K562 (cell line): Measurements from ENCODE around the gene PNPLA7. TPM values are rescaled to one million over a fixed set of nuclear protein-coding genes. Genes with fewer than 3 reads are reported as not detected.
A peak's percentile ranks its signal among the peaks of the same experiment; 100 is the strongest.

Source experiments
- ATAC-seq: fragments of 200-7000 bp; cut with Tn5 transposase; 3 replicates; pipeline ENCODE4 v1.9.1; 2020; ENCODE audit warnings: moderate library complexity
- BruUV-seq: library from RNA; stranded (reverse); fragments of 400-500 nt; replicated peaks from 2 replicates; lab custom pipeline; 2021; lab: Mats Ljungman, UMichigan
- CTCF ChIA-PET: fragments of 300-600 bp; formaldehyde crosslinking; extraction: SDS; loops from one replicate; lab custom pipeline; 2021; ENCODE audit warnings: low intra/inter-chr PET ratio; lab: Yijun Ruan, JAX
- POLR2A ChIA-PET: fragments of 300-600, 350-650 bp; sonication (Branson Sonifier 250); formaldehyde crosslinking; extraction: SDS; loops from one replicate; lab custom pipeline; 2021; ENCODE audit warnings: antibody characterized with exemption, inconsistent platforms; lab: Yijun Ruan, JAX
- DNase-seq, 4 experiments: peaks; one replicate each; pipeline versions ENCODE4 v3.0.0 to v3.0.0-alpha.2; 2011 to 2018; ENCODE audit warnings: low spot score in 3 of 4, mixed read lengths in 3 of 4; ENCODE audit errors: extremely low read depth in 1 of 4
- FAIRE-seq: peaks from 2 replicates; lab custom pipeline; 2011; peaks lifted over from hg19 to GRCh38; lab: Jason Lieb, UNC
- H2AFZ ChIP-seq: 2 replicates; pipeline ENCODE4 v1.6.0; 2011; ENCODE audit warnings: low read depth, low read length, control low read depth, inconsistent platforms
- H3K27ac ChIP-seq: fragments of 200-600 bp; 3 replicates; pipeline ENCODE4 v1.8.0; 2011; ENCODE audit warnings: low read depth, mild to moderate bottlenecking, control low read depth, inconsistent platforms, low read length, moderate library complexity, mixed read lengths; ENCODE audit errors: extremely low read depth
- H3K27me3 ChIP-seq, 2 experiments: fragments of 300-600 bp in 1 of 2; 2 replicates in 1 of 2; 3 replicates in 1 of 2; pipeline versions ENCODE4 v1.6.0 to v1.8.0; 2011; ENCODE audit warnings: inconsistent platforms in 2 of 2, low read length in 2 of 2, mild to moderate bottlenecking in 1 of 2, mixed read lengths in 1 of 2, moderate library complexity in 1 of 2; ENCODE audit not compliant: control insufficient read depth in 2 of 2, insufficient read depth in 2 of 2
- H3K36me3 ChIP-seq: fragments of 300-600 bp; 3 replicates; pipeline ENCODE4 v1.8.0; 2011; ENCODE audit warnings: mild to moderate bottlenecking, low read length, inconsistent platforms; ENCODE audit not compliant: control insufficient read depth, insufficient read depth
- H3K4me1 ChIP-seq, 2 experiments: fragments of 200-600 bp in 1 of 2; replicated peaks in 1 of 2; 2 replicates in 1 of 2; 3 replicates in 1 of 2; pipeline versions ENCODE4 v1.5.1 to v1.8.0; 2011; ENCODE audit warnings: inconsistent platforms in 2 of 2, low read length in 2 of 2, mild to moderate bottlenecking in 1 of 2, mixed read lengths in 1 of 2, moderate library complexity in 1 of 2; ENCODE audit not compliant: control insufficient read depth in 2 of 2, insufficient read depth in 2 of 2
- H3K4me2 ChIP-seq: 2 replicates; pipeline ENCODE4 v1.6.1; 2011; ENCODE audit warnings: low read length, control low read depth, inconsistent platforms, mixed read lengths; ENCODE audit not compliant: insufficient read depth
- H3K4me3 ChIP-seq: fragments of 200-600 bp; sonication (generic), shearing (Covaris generic); 2 replicates; pipeline ENCODE4 v1.5.1; 2016; ENCODE audit warnings: control low read depth, inconsistent platforms
- H3K79me2 ChIP-seq: fragments of 200-600 bp; 3 replicates; pipeline ENCODE4 v1.8.0; 2011; ENCODE audit warnings: low read length, inconsistent platforms; ENCODE audit not compliant: control insufficient read depth, insufficient read depth
- H3K9ac ChIP-seq, 2 experiments: 2 replicates each; pipeline versions ENCODE4 v1.6.0 to v1.6.1; 2011; ENCODE audit warnings: low read depth in 2 of 2, low read length in 2 of 2, control low read depth in 1 of 2, inconsistent platforms in 1 of 2, mild to moderate bottlenecking in 1 of 2, mixed read lengths in 1 of 2; ENCODE audit not compliant: insufficient read depth in 1 of 2
- H3K9me1 ChIP-seq: one replicate; pipeline ENCODE4 v1.6.0; 2011; ENCODE audit warnings: inconsistent platforms, mild to moderate bottlenecking, low read length, moderate library complexity; ENCODE audit not compliant: control insufficient read depth, insufficient read depth
- H3K9me3 ChIP-seq: replicated peaks from 2 replicates; pipeline ENCODE4 v1.5.1; 2011; ENCODE audit warnings: low read depth, low read length, inconsistent platforms; ENCODE audit not compliant: control insufficient read depth, insufficient read depth
- H4K20me1 ChIP-seq: replicated peaks from 2 replicates; pipeline ENCODE4 v1.6.1; 2011; ENCODE audit warnings: low read length, inconsistent platforms, mixed read lengths; ENCODE audit not compliant: control insufficient read depth, insufficient read depth
- CBX1 ChIP-seq: sonication (generic); IDR thresholded peaks from 2 replicates; pipeline ENCODE4 v1.6.1; 2016; ENCODE audit warnings: antibody characterized with exemption, low read depth, mild to moderate bottlenecking
- CBX2 ChIP-seq: fragments of 200-600 bp; sonication (generic); IDR thresholded peaks from one replicate; pipeline ENCODE4 v1.6.1; 2012; ENCODE audit warnings: mild to moderate bottlenecking, low read length, inconsistent platforms; ENCODE audit not compliant: insufficient read depth, poor library complexity, severe bottlenecking
- CXXC5 ChIP-seq: fragments of 250-450 bp; sonication (Bioruptor Pico); IDR thresholded peaks from 2 replicates; pipeline ENCODE4 v1.8.0; 2022; ENCODE audit warnings: inconsistent platforms, mild to moderate bottlenecking, moderate library complexity
- ETS2 ChIP-seq: IDR thresholded peaks from 2 replicates; pipeline ENCODE4 v1.6.1; 2016; ENCODE audit warnings: borderline replicate concordance, missing genetic modification characterization, mild to moderate bottlenecking, moderate library complexity, missing compliant biosample characterization; ENCODE audit not compliant: poor library complexity, severe bottlenecking
- GABPA ChIP-seq: fragments of 200-800 bp; sonication (Bioruptor generic); conservative IDR thresholded peaks from 2 replicates; pipeline ENCODE4 v1.6.1; 2016; ENCODE audit warnings: low read depth, missing genetic modification characterization, missing compliant biosample characterization
- HDAC2 ChIP-seq: fragments of 450-650 bp; IDR thresholded peaks from 2 replicates; pipeline ENCODE4 v1.6.1; 2016; ENCODE audit warnings: mild to moderate bottlenecking
- NR2C2 ChIP-seq, 2 experiments: fragments of 200-800 bp in 1 of 2; sonication (Bioruptor generic) in 1 of 2; sonication (generic) in 1 of 2; formaldehyde crosslinking in 1 of 2; IDR thresholded peaks; 2 replicates each; pipeline versions ENCODE4 v1.6.1 to v1.8.0; 2016 to 2022; ENCODE audit warnings: mild to moderate bottlenecking in 1 of 2, missing compliant biosample characterization in 1 of 2, missing genetic modification characterization in 1 of 2, missing genetic modification reagents in 1 of 2
- RCOR1 ChIP-seq, 2 experiments: IDR thresholded peaks; 2 replicates each; pipeline ENCODE4 v1.6.1; 2012; ENCODE audit warnings: low read depth in 2 of 2, low read length in 2 of 2, borderline replicate concordance in 1 of 2, improper control_type of control experiment in 1 of 2
- SMAD3 ChIP-seq: fragments of 450-650 bp; formaldehyde crosslinking; conservative IDR thresholded peaks from 2 replicates; pipeline ENCODE4 v1.4.0; 2020; ENCODE audit warnings: mild to moderate bottlenecking
- SP1 ChIP-seq: sonication (generic); formaldehyde crosslinking; IDR thresholded peaks from 2 replicates; pipeline ENCODE4 v1.8.1; 2022; ENCODE audit warnings: mild to moderate bottlenecking, missing genetic modification reagents
- TARDBP ChIP-seq: fragments of 450-650 bp; IDR thresholded peaks from 2 replicates; pipeline ENCODE4 v1.6.1; 2016
- ZKSCAN8 ChIP-seq: fragments of 200-800 bp; sonication (Bioruptor generic); IDR thresholded peaks from 2 replicates; pipeline ENCODE4 v1.6.1; 2016; ENCODE audit warnings: missing genetic modification characterization, missing compliant biosample characterization
- ZNF253 ChIP-seq: fragments of 250-450 bp; sonication (Bioruptor Pico); conservative IDR thresholded peaks from 2 replicates; pipeline ENCODE4 v1.6.1; 2021; ENCODE audit warnings: mild to moderate bottlenecking
- ZNF3 ChIP-seq: fragments of 250-450 bp; sonication (Bioruptor Pico); IDR thresholded peaks from 2 replicates; pipeline ENCODE4 v1.5.0; 2021; ENCODE audit warnings: mild to moderate bottlenecking, moderate library complexity
- WGBS: fragments of 100-300 bp; shearing (Covaris generic); methylation state at CpG from one replicate; pipeline ENCODE4 v1.1.6; 2016; ENCODE audit warnings: low coverage, mixed read lengths; ENCODE audit not compliant: insufficient coverage; ENCODE audit errors: missing lambda C conversion rate; 5-methylcytosine and 5-hydroxymethylcytosine counted together
- in situ Hi-C: fragments of 300-500 bp; cut with MboI; formaldehyde crosslinking; loops from 4 replicates; pipeline ENCODE4 v1.15.0; 2018; ENCODE audit warnings: inconsistent platforms, mixed read lengths
- intact Hi-C: fragments of 100-400 bp; cut with micrococcal nuclease; formaldehyde crosslinking; loops from 2 replicates; pipeline ENCODE4 v1.14.2; 2022
- polyA plus RNA-seq, 8 experiments: library from polyadenylated mRNA; depleted of rRNA in 4 of 8; stranded (reverse) in 5 of 8; unstranded in 3 of 8; fragments of >200 nt; fragmentation: Nextera tagmentation in 2 of 8; fragmentation: Illumina TruSeq in 1 of 8; extraction: Ambion mirVana in 2 of 8; extraction: Trizol in 1 of 8; gene quantifications; 2 replicates each; pipeline versions ENCODE4 v1.2.1 to v1.2.3, GENCODE V29; 2011 to 2014; ENCODE audit warnings: inconsistent platforms in 1 of 8, missing spikeins in 1 of 8
- total RNA-seq, 7 experiments: library from RNA; depleted of rRNA in 6 of 7; stranded (reverse); fragments of >200 nt in 6 of 7; fragmentation: Illumina TruSeq in 2 of 7; extraction: Trizol in 2 of 7; gene quantifications; 2 replicates each; pipeline versions ENCODE4 v1.2.1 to v1.2.3, GENCODE V29; 2011 to 2021; ENCODE audit warnings: low replicate concordance in 1 of 7
- TF ChIP-seq, protein P1 (sequence below): sonication (generic); formaldehyde crosslinking; IDR thresholded peaks from 2 replicates; pipeline ENCODE4 v1.8.0; 2022; ENCODE audit warnings: mild to moderate bottlenecking, missing genetic modification reagents
- TF ChIP-seq, protein P2 (sequence below), 2 experiments: IDR thresholded peaks; 2 replicates each; pipeline ENCODE4 v1.6.1; 2012; ENCODE audit warnings: improper control_type of control experiment in 2 of 2, low read depth in 2 of 2, low read length in 2 of 2, borderline replicate concordance in 1 of 2
- TF ChIP-seq, protein P3 (sequence below): fragments of 450-650 bp; IDR thresholded peaks from 2 replicates; pipeline ENCODE4 v1.6.1; 2016; ENCODE audit warnings: borderline replicate concordance

Gene PNPLA7
- total and polyA plus RNA-seq, 9 of the 15 experiments (the other 6 are each of a cell fraction or from before 2014, with no cell fraction given): 0.01 to 0.85 (median 0.19) TPM; not detected in 1

DNA sequence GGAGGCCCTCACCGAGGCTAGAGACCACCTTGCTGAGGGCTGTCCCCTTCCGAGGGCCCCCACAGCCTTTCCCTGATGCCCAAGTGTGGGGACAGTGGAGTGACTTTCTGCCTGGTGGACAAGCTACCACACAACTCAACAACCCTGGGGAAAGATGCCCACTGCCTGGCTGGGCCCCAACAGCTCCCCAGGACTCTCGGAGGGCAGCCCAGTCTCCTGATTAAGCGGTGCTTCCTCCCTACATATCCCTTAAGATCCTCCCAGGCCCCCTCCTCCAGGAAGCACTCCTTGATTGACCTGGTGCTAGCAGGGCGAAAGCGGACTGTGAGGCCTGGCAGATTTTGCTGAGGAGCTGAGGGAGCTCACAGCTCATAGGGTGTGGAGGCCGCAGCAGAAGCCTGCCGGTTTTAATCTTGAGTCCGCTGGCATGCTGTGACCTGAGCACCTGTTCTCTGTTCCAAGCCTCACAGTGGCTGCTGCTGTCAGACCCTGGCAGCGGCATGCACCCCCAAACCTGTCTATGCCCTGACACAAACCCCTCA is 93.3 kb downstream of the PNPLA7 start:
- Histone ChIP-seq H2AFZ (no peak overlapping the region), H3K27ac (no peak overlapping the region), H4K20me1 (no peaks in the 10 kb centered on the region), H3K4me2 (no peak overlapping the region), H3K36me3 (peaks cover 55% of the 10 kb centered on the region; the same call in 2 of the 3 replicates), H3K79me2 (peaks cover 12% of the 10 kb centered on the region), H3K4me1 (peaks cover 22 to 98% of the 10 kb centered on the region in 2 experiments), H3K9me1 (no peaks in the 10 kb centered on the region), H3K9me3 (no peaks in the 10 kb centered on the region), H3K27me3 (no peaks in the 10 kb centered on the region), H3K9ac (peak overlapping the region in 1 of 2 experiments; percentile 97; a peak in 2 of 4 replicates), H3K4me3 (no peak overlapping the region)
- 94% methylated on average over 7 of the region's 10 CpGs for WGBS
- BruUV-seq: no TSS peak
- ATAC-seq: no peak
- in situ Hi-C loops: no loop called here
- CTCF ChIA-PET: no interaction called here
- intact Hi-C loops: no loop called here
- POLR2A ChIA-PET: interaction anchor here (1.0 to 1.2 kb wide), 2 partner anchors 9 to 25 kb away, joined by 3 read pairs; no protein-coding TSS in a partner anchor
- FAIRE-seq: no peak
- DNase-seq: no peak
- TF ChIP-seq ETS2: no peak
- no peak for TF ChIP-seq ZNF253
- TF ChIP-seq CBX2: no peak
- TF ChIP-seq ZNF3 (CRISPR knock-in tag): no peak
- TF ChIP-seq, protein P1, sequence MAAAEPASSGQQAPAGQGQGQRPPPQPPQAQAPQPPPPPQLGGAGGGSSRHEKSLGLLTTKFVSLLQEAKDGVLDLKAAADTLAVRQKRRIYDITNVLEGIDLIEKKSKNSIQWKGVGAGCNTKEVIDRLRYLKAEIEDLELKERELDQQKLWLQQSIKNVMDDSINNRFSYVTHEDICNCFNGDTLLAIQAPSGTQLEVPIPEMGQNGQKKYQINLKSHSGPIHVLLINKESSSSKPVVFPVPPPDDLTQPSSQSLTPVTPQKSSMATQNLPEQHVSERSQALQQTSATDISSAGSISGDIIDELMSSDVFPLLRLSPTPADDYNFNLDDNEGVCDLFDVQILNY (CRISPR knock-in tag): no peak
- no peak for TF ChIP-seq GABPA (tag)
- TF ChIP-seq ZKSCAN8 (CRISPR knock-in tag): no peak
- peak in 1 of 2 experiments; percentile 60; a peak in 2 of 4 replicates for TF ChIP-seq RCOR1 (IDR thresholded peaks at IDR 0.05; ENCODE audit: borderline replicate concordance in 1 of 2, low read depth in 2 of 2, low read length in 2 of 2)
- TF ChIP-seq, protein P2, sequence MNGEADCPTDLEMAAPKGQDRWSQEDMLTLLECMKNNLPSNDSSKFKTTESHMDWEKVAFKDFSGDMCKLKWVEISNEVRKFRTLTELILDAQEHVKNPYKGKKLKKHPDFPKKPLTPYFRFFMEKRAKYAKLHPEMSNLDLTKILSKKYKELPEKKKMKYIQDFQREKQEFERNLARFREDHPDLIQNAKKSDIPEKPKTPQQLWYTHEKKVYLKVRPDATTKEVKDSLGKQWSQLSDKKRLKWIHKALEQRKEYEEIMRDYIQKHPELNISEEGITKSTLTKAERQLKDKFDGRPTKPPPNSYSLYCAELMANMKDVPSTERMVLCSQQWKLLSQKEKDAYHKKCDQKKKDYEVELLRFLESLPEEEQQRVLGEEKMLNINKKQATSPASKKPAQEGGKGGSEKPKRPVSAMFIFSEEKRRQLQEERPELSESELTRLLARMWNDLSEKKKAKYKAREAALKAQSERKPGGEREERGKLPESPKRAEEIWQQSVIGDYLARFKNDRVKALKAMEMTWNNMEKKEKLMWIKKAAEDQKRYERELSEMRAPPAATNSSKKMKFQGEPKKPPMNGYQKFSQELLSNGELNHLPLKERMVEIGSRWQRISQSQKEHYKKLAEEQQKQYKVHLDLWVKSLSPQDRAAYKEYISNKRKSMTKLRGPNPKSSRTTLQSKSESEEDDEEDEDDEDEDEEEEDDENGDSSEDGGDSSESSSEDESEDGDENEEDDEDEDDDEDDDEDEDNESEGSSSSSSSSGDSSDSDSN (IDR thresholded peaks at IDR 0.05; ENCODE audit: borderline replicate concordance in 1 of 2, low read depth in 2 of 2, low read length in 2 of 2): no peak
- TF ChIP-seq, protein P3, sequence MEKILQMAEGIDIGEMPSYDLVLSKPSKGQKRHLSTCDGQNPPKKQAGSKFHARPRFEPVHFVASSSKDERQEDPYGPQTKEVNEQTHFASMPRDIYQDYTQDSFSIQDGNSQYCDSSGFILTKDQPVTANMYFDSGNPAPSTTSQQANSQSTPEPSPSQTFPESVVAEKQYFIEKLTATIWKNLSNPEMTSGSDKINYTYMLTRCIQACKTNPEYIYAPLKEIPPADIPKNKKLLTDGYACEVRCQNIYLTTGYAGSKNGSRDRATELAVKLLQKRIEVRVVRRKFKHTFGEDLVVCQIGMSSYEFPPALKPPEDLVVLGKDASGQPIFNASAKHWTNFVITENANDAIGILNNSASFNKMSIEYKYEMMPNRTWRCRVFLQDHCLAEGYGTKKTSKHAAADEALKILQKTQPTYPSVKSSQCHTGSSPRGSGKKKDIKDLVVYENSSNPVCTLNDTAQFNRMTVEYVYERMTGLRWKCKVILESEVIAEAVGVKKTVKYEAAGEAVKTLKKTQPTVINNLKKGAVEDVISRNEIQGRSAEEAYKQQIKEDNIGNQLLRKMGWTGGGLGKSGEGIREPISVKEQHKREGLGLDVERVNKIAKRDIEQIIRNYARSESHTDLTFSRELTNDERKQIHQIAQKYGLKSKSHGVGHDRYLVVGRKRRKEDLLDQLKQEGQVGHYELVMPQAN: no peak
- TF ChIP-seq SP1: 0 out of 2 replicates have a peak, but pooled peaks have one; percentile 28
- no peak for TF ChIP-seq SMAD3 (CRISPR knock-in tag)
- peak; percentile 34; the same call in 1 of the 2 replicates for TF ChIP-seq HDAC2
- TF ChIP-seq CBX1: 0 out of 2 replicates have a peak, but pooled peaks have one; percentile 49
- no peak for TF ChIP-seq NR2C2 (CRISPR knock-in tag; IDR thresholded peaks at IDR 0.05)
- TF ChIP-seq NR2C2 (tag; IDR thresholded peaks at IDR 0.05): no peak
- no peak for TF ChIP-seq TARDBP
- TF ChIP-seq CXXC5: no peak
